Measurements from ENCODE around the gene STT3A.
A peak's percentile ranks its signal among the peaks of the same experiment; 100 is the strongest.
"Not testable (repeated sequence)": the region's sequence is repeated elsewhere in the genome, so short reads cannot be mapped to it uniquely, and the experiment has no call there.

The STT3A gene

DNA sequence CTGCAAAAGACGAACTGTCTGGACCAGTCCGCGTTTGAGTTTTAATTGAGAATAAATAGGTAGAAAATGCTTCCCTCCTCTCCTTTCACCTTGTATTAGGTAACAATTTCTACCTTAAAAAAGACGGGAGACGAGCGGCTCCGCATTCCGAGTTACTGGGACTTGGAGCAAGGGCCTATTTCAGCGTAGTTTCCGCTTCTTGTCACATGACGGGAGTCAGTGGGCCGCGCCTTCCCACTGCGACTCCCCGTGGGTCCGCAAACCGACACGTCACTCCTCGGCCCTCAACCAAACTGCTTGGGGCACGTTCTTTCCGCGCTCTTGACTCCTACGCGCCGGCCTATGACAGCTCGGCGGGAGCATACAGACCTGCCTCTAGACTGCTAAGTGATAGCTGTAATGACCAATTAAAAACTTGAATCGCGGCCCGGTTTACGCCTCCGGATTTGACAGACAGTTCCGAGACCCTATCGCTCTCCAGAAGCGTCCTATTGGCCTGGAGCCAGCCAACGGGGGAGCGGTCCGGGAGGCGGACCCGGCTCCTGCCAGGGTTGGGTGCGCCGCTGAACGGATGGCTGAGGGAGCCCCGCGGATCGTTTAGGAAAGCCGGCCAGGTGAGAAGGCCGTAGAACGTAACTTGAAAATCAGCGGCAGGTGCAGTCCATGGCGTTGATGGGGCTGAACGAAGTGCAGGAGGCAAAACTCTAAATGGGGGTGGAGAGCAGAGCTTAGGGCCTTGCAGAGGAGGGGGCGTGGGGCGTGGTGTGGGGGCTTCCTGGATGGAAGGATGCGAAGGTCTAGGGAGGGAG lies at the start of gene STT3A:
TSS of gene STT3A (plus strand) at position 548 of the 809 bp plus-strand sequence. CDS start 3,064 bp downstream, outside the sequence.
- DNase-seq: peak; percentile 99 to 100 (median 100)

GRCh38 chr11:125550780-125551179 lies 41.9 kb upstream of the STT3A start:
- DNase-seq: no peak

DNA sequence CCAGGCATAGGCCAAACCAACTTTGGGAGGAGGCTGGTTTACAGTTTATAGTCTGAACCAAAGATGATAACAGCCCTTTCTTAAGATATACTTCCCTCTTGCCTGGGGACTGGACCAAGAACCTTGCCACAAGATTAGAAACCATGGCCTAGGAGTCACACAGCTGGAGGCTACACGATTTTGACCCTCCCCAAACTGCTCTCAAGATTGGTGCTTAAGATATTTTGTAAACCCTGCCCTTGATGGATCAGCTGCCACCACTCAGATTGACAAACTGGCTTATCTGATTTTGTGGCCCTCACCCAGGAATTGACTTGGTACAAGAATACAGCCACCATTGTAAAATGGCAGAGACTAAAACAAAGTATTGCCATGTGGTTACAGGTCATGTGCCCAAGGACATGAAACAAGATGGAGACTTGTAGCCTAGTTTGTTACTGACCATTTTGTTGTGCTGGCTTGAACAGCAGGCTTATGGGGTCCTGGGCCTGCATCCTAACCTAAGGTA lies 40.8 kb upstream of the STT3A start:
- DNase-seq: no peak

GRCh38 chr11:125552927-125553326 lies 39.7 kb upstream of the STT3A start:
- no peak for DNase-seq

DNA sequence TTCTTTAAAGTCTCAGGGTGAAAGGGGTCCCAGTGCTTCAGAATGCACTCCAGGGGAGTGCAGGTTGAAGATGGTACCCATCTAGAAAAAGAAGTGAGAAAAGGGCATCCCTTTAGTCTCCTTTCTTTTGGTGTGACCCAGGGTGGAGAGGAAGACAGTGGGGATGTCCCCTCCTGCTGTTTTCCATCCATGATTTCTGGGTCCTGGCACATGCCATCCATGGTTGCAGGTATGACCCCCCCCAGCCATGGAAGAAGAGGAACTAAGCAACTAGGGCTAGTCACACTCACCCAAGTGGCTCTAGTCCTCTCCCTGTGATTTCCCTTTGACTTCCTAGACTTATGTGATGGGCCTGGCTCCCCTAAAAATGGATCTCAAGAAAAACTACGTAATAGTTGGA lies 39.3 kb upstream of the STT3A start:
- no peak for DNase-seq

DNA sequence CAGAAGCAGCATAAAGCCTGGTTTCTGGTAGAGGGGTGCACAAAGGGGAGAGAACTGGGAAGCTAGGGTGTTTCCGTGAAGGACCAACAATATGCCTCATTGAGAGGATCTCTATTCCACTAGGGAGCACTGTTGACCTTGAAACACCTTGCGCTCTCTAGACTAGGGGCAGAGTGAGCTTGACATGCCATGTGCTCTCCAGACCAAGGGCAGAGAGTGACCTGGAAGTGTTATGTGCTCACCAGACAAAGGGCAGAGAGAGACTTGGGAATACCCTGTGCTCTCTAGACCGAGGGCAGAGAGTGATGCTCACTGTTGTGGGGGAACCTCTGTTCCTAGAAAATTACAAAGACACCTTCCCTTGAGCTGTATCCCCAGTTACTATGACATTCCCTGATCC lies 38.6 kb upstream of the STT3A start:
- no peak for DNase-seq

- DNase-seq: no peak
These were observed 32.8 kb upstream of the STT3A start for GRCh38 chr11:125559888-125560287.

GRCh38 chr11:125561924-125562323 lies 30.7 kb upstream of the STT3A start:
- DNase-seq: no peak

- DNase-seq: no peak
These were observed 30.2 kb upstream of the STT3A start for GRCh38 chr11:125562430-125562829.

GRCh38 chr11:125564357-125564756 lies 28.3 kb upstream of the STT3A start:
- no peak for DNase-seq

DNA sequence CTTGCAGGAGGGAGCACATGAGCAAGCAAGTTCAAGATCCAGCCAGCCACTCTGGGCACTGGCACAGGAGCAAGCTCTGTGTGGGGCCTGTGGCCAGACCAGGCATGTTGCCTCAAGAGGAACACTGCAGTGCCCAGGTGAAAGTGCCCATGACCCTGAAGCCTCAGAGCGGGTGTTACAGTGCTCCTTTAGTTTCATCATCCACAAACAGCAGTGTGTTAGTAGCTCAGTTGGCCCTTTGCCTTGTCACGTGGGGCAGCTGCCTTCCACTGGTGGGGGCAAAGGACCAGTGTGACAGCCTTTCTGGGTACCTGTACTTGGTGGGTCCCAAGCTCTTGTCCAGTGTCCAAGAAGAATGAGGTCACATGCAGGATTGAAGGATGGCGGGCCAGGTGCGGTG lies 26.4 kb upstream of the STT3A start:
- no peak for DNase-seq

- DNase-seq: peak; percentile 94 to 97 (median 96)
These were observed 23.4 kb upstream of the STT3A start, which contains the start of gene EI24 for GRCh38 chr11:125568970-125569914. EI24 (plus strand) TSS chr11:125569477; CDS start chr11:125572528, 3,051 bp downstream.

DNA sequence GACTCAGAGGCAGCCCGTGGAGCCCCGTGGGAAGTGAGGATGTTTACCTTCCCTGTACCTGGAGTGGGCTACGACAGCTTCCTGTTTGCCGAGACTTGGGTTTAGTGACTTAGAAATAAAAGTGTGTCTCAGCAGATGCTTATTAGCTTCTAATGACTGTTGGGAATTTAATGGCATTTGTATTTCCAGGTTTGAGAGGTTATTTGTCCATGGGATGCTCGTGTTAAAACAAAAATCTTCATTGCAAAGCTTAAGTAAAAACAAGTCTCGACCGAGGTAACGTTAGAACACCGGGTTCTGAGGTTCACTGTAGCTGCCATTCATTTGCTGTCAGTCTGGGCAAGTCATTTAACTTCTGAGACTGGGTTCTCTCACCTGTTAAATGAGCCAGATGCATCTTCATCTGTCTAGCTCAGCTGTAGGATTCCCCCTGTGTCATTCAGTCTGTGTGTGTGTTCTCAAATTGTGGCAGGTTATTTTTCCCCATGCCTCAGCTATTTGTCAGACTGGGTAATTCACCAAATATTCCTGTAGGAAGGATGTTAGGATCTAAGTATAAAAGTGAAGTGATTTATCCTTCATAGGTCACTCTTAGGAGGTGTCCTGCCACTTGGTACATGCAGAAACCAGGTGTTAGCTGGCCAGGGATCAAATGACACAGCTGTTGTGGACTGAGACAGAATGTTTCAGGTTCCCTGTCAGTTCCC lies 22.6 kb upstream of the STT3A start:
- DNase-seq: no peak

- no peak for DNase-seq
These were observed 21.7 kb upstream of the STT3A start for GRCh38 chr11:125570952-125571351.

DNA sequence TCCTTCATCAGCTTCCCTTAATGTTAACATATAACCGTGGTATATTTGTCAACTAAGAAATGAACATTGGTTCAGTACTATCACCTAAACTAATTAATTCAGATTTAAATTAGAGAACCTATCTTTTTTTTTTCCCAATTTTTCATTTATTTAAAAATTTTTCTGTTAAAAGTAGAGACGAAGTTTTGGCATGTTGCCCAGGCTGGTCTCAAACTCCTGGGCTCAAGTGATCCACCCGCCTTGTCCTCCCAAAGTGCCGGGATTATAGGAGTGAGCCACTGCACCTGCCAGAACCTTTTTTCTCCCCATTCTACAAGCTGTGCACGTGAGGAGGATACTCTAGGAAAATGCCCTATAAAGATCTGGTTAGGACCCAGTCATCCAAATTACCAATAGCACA lies 19.7 kb upstream of the STT3A start:
- DNase-seq: no peak

GRCh38 chr11:125577181-125577580 lies 15.5 kb upstream of the STT3A start:
- DNase-seq: not testable (repeated sequence)

DNA sequence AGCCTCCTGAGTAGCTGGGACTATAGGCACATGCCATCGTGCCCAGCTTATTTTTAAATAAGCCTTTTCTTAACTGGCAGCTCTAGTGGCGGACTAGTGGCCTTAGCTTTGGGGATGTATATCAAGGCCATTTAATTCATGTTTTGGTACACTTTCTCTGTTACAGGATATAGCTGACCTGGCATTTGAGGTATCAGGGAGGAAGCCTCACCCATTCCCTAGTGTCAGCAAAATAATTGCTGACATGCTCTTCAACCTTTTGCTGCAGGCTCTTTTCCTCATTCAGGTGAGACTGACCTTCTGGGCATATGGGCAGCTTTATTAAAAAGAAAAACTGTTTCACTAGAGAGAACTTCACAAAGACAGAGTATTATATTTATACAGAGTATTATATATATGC lies 13.9 kb upstream of the STT3A start:
- no peak for DNase-seq

- DNase-seq: no peak
These were observed 12.8 kb upstream of the STT3A start for GRCh38 chr11:125579811-125580210.

DNA sequence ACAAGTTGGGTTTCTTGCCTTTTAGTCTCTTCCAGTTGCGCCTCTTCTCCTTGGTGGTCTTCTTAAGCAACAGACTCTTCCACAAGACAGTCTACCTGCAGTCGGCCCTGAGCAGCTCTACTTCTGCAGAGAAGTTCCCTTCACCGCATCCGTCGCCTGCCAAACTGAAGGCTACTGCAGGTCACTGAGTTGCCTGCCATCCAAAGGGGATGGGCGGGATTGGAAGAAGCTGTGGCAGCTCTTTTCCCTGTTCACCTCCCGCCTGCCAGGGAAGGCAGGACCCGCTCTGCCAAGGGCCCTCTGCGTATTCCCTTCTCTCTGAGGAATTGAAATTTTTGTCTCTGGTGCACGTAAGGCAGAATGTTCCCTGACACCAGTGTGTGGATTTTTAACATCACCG lies 9.2 kb upstream of the STT3A start:
- no peak for DNase-seq

DNA sequence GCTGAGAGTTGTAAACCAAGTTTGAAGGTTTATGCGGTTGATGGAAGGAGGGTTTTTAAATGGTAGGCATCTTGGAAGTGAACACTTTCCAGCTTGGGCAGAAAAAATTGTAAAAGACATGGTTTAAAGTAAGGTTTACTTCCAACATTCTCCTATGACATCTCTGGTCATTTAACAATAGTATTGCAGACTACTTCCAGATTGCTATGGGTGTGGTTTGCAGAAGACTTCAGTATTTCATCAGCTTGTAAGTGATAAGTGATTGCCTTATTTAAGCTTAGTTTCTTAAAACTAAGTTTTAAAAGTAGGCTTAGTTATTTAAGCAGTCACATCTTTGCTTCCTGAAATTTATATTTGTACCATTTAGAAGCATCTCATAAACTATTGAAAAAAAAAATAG lies 7.2 kb upstream of the STT3A start:
- DNase-seq: no peak

DNA sequence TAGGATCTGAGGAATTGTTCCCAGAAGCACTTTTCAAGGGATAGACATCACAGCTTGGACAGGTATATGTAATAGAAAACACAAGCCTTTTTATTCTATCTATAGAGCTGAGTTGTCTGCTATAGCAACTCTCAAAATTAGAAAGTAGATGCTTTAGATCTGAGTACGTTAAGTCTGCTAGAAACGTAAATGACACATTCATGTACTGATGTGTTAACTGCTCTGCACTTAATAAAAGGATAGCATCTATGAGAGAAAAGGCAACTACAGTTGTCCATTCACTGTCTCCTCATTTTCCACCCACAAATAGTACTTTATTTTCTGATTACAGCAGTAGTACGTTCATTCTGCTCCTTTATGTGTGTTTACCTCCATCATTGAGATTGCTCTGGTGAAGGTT lies 6.0 kb upstream of the STT3A start:
- DNase-seq: no peak

DNA sequence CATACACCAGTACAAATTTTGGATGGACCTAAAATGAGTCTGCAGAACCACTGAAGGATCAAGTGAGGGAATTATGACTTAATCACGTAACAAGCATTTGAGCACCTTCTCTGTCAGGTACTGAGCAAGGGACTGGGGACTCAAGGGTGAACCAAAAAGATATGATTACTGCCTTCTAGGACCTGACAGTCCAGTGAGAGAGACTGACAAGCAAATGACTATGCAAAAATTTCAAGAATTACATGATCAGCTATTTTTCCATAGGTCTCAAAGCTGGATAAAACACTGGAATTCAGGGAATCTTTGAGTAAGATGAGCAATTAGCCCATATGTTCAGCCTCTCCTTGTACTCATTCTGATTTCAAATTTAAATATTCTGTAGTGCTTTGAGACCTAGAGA lies 5.2 kb upstream of the STT3A start:
- no peak for DNase-seq

- no peak for DNase-seq
These were observed 4.1 kb upstream of the STT3A start for GRCh38 chr11:125588505-125588904.

Measured in suppressor macrophage treated with lipopolysaccharide for 1 hour (primary cell).